HG02642 (cell line): ENCODE data around the gene SIPA1L3.
"Not testable (repeated sequence)": the region's sequence is repeated elsewhere in the genome, so short reads cannot be mapped to it uniquely, and the experiment has no call there.

Source experiments
- ATAC-seq: cut with Tn5 transposase; IDR thresholded peaks from one replicate; pipeline ENCODE4 v1.9.1; 2021; ENCODE audit warnings: mild to moderate bottlenecking; ENCODE audit not compliant: unreplicated experiment, poor library complexity

The SIPA1L3 gene

DNA sequence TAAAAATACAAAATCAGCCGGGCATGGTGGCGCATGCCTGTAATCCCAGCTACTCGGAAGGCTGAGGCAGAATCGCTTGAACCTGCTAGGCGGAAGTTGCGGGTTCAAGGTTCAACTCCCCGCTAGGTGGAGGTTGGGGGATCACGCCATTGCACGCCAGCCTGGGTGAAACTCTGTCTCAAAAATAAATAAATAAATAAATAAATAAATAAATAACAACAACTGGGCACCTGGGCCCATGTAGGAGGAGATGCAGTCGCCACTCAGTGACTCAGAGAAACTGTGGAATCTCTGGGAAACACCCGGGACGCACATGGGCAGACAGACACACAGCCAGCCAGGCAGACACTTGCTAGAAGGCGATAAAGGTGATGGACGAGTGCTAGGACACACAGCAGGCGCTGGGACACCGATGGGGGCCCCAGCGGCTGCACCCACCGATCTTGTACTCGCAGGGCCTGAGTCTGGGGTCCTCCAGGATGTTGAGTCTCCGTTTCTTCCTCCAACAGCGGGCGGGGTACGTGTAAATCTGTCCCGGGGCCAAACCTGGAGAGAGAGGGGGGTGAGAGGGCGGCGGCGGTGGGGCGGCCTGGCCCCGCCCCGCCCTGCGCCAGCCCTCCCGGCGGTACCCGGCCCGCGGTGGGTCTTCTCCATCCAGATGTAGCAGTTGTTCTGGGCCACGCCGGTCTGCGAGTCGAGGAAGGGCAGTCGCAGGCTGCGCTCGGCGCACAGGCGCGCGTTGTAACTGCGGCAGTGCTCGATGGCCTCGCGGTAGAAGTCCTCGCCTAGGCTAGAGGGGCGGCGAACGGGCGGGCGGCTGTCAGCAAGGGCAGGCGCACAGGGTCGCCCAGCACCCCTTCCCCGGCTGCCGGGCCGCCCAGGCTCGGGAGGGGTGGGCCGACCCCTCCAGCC is 315.2 kb downstream of the SIPA1L3 start:
- ATAC-seq, result no peak

DNA sequence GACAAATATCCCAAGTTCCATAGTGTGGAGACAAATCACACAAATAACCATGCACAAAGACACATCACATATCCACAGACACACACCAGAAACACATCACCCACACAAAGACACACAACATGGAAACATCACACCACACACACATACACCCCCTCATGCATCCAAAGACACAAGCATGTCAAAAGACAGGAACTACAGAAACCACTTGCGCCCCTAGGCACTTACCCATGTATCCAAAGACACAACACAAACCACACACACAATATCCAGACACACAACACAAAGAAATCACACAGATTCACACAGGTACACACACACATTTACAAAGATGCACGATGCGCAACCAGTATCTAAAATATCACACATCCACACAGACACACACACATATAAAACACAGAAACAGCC is 316.1 kb downstream of the SIPA1L3 start:
- no peak for ATAC-seq

DNA sequence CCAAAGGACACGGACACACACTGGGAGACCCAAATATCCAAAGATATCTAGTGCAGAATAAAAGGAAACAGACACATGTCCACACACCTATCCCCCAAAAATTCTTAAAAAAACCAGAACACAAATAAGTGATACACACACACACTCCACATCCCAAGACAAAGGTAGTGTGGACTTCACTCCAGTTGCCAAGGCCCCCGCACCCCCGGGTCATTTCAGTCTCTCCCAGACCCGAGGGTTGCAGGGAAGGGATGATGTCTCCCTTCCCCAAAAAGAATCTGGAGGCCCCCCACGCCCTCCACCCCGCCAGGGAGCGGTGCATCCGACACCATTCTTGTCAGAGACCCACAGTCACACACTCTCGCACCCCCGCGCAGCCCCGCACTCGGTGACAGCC is 316.6 kb downstream of the SIPA1L3 start:
- ATAC-seq, result no peak

DNA sequence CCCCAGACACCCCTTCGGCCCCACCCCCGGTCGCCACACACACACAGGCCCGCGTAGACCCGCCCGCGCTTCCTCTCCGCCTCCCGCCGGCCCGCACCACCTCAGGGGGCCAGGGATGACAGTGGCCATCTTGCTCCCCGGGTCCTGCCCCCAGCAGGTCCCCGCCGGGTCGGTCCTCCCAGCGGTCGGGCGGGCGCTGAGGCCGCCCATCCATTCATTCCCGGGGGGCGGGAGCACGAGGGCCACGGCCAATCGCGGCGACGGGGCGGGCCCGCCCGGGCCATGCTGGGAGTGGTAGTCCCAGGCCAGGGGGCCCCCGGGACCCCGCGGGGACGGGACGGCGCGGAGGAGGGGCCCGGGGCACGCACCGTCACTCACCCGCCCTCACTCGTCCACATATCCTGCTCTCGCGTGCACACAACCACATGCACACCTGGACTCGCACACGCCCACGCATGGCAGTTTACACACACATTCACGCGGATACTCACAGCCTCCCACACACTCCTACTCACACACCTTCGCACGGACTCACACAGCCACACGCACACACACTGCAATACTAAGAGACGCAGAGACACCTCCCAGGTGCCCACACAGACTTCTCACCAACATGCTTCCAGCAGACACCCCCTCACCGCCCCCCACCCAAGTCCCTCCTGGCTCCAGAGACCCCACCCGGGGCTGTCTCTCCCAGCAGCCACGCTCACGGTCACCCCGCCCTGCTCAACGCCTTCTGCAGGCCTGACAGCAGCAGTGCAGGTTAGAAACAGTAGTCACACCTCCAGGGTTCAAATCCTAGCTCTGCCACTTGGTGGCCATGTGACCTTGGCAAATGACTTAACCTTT is 317.2 kb downstream of the SIPA1L3 start, which contains the start of gene DPF1:
Gene DPF1 (minus strand): TSS at position 209 of the 849 bp plus-strand sequence. CDS start 80 bp downstream, at position 129.
- peak; percentile 76 for ATAC-seq

DNA sequence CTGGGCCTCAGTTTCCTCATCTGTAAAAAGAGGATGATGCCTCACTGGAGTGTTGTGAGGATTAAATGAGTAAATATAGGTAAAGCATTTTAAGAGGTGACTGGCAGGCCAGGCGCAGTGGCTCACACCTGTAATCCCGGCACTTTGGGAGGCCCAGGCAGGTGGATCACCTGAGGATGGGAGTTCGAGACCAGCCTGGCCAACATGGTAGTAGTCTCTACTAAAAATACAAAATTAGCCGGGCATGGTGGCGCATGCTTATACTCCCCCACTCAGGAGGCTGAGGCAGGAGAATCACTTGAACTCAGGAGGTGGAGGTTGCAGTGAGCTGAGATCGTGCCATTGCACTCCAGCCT is 317.8 kb downstream of the SIPA1L3 start:
- not testable (repeated sequence) for ATAC-seq

DNA sequence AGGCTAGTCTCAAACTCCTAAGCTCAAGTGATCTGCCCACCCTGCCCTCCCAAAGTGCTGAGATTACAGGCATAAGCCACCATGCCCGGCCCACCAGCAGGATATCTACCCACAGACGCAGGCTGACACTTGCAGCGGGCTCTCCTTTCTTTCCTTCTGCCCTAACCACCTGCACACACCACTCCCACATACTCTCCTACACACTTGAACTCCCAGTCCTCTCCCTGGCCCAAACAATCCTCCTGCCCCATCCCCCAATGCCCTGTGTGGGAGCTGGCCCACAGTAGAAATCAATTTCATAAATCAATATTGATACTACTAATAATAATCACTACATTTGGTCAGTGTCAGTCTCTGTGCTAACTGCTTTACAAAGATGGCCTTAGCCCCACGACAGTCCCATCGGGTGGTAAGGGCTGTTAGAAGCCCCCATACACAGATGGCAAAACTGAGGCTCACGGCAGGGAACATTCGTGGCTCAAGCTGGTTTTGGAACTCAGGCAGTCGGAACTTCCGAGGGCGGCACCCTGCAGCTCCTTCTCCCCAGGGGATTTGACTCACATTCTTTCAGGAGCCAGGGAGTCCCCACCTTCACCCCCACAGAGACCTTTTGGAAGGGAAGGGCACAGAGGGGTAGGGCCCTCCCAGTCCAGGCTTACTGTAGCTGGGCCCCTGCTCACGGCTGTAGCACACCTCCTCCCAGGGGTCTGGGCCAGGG is 320.4 kb downstream of the SIPA1L3 start:
- no peak for ATAC-seq

DNA sequence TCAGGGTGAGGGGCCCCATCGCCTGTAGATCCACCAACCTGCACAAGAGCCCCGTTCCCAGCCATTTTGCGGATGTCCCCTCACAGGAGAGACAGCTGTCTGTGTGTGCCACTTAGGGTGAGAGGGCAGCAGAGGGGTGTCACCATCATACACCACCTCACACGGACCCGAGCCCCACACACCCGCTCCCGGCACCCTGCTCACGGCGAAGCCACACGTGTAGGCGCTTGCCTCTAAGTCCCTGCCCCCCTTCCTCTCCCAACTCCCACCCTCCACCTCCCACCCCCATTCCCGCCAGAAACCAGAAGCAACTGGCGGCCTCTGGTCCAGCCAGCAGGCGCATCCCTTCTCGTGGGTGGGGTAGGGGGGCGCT is 321.0 kb downstream of the SIPA1L3 start:
- ATAC-seq, result no peak

DNA sequence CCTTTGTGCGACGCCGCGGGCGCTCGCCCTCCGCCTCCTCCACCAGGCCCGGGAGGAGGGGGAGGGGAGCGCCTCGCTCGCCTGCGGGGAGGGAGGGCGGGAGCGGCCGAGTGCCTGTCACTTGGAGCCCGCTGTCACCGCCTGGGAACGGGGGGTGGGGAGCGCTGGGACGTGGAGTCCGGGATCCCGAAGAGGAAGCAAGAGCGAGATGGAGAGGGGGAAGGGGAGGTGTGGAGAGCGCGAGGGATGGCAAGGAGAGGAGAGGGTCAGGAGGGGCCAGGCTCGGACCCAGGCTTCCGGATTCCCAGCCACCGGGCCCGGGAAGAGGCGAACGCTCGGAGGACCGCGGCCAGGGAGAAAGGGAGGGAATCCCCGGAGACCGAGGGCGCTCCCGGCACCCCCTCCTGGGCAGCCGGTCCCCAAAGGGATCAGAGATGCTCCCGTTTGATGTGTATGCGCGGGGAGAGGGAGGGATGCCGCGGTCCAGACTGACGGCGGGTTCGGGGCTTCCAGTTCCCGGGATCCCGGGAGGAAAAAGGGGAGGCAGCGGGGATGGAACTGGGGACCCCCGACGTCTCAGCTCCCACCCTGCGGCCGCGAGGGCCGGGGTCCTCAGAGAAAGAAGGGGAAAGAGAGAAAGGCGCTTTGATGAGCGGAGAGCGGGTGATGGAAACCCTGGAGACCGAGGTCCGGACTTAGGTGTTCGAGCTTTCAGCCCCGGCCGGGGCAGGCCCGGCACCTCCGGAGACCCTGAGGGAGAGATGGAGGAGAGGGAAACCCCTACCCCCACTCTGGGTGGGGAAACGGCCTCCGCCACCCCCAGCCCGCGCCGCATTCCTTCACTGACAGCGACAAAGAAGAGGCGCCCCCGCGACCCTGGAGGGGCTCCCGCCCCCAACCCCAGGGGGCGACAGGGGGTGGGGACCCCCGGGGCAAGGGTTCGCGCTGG is 321.8 kb downstream of the SIPA1L3 start:
- ATAC-seq, result no peak

DNA sequence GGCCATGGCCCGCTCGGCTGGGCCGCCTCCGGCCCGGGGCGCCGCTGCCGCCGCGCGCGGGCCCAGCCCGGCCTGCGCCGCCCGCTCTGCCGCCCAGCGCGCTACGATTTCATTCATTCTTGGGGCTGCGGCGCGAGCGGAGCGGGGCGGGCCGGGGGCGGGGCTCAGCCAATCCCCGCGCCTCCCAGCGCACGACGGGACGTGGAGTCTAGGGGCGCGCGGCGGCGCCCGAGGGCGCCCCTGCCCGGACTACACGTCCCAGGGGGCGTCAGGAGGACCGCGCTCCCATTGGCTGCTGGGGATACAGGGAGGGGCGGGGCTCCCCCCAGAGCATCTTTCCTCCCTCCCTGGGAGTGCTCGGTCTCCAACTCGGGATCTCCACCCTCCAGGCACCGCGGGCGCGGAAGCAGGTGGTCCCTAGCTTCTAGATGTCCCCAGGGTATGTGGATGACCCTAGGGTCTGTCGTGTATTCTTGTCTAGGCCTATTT is 322.6 kb downstream of the SIPA1L3 start:
- ATAC-seq, result peak; percentile 73

DNA sequence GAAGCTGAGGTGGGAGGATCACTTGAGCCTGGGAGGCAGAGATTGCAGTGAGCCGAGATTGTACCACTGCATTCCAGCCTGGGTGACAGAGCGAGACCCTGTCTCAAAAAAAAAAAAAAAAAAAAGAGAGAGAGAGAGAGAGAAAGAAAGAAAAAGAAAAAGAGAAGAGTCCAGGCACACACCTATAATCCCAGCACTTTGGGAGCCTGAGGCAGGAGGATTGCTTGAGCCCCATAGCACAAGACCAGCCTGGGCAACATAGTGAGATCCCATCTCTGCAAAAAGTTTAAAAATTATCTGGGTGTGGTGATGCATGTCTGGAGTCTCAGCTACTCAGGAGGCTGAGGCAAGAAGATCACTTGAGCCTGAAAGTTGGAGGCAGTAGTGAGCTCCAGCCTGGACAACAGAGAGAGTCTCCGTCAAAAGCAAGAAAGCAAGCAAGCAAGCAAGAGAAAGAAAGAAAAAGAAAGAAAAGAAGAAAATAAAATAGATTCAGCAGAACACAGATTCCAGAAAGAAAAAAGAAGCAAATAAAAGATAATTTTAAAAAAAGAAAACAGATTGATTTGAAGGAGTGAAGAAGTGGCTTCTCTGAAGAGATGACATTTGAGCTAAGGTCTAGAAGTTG is 323.6 kb downstream of the SIPA1L3 start:
- not testable (repeated sequence) for ATAC-seq

DNA sequence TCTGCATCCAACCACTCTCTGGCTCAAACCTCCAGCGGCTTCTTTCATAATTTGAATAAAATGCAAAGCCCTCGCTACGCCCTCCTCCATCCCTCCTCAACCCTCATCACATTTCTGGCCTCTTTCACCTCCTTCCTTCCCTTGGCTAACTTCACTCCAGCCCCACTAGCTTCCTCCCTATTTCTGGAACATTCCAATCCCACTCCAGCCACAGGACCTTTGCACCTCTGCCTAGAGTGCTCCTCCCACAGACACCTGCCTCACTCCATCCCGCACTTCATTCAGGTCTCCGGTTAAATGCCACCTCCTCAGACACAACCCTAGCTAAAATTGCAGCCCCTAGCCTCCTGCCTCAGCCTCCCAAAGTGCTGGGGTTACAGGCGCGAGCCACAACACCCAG is 324.9 kb downstream of the SIPA1L3 start:
- no peak for ATAC-seq

DNA sequence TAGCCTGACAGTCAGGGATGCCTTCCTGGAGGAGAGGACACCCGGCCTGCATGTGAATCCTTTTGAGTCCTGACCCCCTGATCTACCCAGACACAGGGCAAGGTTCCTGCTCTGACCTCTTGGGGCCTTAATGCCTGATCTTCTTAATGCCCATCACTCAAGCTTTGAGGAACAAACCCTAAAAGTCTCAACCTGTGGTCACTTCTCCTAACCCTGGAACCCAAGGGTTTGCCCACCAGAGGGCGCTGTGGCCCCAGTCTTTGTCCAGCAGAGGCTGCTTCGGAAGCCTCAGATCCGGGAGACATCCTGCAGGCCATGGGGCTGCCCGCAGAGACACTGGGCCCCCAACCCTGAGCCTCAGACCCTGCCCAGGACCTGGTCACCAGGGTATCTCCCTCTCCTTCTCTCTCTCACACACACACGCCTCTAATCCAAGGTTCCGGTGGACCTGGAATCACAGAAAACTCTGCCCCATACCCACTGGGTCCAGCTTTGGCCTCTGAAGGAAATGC is 326.8 kb downstream of the SIPA1L3 start:
- ATAC-seq, result no peak

DNA sequence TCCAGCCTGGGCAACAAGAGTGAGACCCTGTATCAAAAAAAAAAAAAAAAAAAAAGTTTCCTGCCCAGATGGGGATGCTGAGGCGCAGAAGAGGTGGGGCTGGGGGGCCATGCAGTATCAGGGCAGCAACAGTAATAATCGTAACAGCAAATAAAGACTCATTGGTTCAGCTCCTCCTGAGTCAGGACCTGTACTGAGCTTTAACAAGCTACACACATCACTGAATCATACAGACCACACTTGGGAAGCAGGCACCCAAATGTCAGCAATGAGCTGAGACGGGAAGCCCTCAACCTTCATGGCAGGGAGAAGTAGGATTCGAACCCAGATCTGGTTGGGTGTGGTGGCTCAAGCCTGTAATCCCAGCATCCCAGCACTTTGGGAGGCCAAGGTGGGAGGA is 327.6 kb downstream of the SIPA1L3 start:
- ATAC-seq, result no peak

DNA sequence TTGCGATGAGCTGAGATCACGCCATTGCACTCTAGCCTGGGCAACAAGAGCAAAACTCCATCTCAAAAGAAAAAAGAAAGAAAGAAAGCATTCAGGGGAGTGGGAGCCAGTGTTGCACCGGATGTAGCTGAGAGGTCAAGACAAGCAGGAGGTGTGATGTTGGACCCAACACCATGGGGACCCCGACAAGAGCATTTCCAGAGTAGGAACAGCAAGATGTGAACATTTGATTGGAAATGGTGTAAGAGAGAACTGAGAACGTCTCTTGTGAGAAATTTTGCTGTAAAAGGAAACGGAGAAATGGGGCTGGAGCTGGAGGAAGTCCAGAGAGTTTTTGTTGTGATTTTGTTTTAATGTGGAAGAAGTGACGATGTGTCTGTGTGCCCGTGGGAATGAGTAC is 332.8 kb downstream of the SIPA1L3 start:
- no peak for ATAC-seq

DNA sequence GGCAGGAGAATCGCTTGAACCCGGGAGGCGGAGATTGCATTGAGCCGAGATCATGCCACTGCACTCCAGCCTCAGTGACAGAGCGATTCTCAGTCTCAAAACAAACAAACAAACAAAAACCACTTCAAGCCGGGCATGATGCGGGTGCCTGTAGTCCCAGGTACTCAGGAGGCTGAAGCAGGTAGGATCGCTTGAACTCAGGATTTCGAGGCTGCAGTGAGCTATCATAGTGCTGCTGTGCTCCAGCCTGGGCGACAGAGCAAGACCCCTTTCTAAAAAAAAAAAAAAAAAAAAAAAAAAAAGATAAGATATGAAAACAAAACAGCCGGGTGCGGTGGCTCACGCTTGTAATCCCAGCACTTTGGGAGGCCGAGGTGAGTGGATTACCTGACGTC is 336.3 kb downstream of the SIPA1L3 start:
- ATAC-seq, result no peak

DNA sequence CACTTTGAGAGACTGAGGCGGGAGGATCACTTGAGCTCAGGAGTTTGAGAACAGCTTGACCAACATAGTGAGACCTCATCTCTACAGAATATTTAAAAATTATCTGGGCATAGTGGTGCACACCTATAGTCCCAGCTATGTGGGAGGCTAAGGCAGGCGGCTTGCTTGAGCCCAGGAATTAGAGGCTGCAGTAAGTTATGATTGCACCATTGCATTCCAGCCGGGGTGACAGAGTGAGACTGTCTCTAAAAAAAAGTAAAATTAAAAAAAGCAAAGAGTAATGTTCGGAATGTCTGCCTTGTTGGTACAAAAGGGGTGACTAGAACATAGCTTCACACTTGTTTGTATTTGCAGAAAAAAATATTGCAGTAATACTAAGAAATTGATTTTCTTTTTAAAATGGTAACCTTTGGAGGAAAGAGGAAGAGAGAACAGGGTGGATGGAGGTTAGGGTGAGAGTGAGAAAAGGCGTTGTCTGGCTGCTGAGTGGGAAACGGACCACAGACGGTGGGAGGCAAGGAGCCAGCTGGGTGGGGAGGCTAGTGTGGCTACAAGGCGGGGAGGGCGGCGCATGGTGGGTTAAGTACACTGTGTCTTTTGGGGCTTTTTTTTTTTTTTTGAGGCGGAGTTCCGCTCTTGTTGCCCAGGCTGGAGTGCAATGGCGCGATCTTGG is 339.0 kb downstream of the SIPA1L3 start:
- no peak for ATAC-seq

DNA sequence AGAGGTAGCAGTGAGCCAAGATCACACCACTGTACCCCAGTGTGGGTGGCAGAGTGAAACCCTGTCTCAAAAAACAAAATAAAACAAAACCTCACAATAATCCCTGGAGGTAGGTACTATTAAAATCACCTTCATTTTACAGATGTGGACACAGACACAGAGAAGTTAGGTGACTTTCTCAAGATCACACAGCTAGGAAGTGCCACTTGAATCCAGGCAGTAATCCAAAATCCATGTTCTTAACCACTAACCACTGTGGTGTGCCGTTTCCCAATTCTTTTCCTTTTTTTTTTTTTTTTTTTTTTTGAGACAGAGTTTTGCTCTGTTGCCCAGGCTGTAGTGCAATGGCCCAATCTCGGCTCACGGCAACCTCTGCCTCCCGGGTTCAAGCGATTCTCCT is 340.1 kb downstream of the SIPA1L3 start:
- ATAC-seq, result no peak

DNA sequence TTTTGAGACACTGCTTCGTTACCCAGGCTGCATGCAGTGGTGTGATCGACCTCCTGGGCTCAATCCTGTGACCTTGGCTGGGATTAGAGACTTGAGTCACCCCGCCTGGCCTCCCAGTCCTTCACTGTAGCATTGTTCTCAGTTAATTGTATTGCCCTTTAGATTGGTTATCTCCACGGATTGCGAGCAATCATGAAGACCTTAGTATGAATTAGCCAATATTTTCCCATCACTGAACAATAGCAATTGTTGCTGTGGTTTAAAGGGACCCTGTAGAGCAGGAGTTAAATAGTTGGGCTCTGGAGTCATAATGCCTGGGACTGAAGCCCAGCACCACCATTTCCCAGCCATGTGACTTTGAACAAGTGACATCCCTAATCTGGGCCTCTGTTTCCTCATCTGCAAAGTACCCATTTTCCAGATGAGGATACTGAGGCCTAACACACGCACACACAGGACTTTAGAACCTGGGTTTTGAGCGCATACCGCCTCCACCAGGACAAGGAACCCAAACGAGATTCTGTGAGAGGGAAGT is 340.8 kb downstream of the SIPA1L3 start:
- ATAC-seq, result no peak
